IPS-15b (cell line): Measurements from ENCODE around the gene SIPA1.
"Not testable (repeated sequence)": the region's sequence is repeated elsewhere in the genome, so short reads cannot be mapped to it uniquely, and the experiment has no call there.

Experiments used
- H3K27me3 ChIP-seq: one replicate; pipeline ENCODE4 v1.6.1; 2013; ENCODE audit warnings: low read length; ENCODE audit not compliant: control insufficient read depth, insufficient read depth
- H3K36me3 ChIP-seq: one replicate; pipeline ENCODE4 v1.6.1; 2013; ENCODE audit warnings: low read length; ENCODE audit not compliant: control insufficient read depth, insufficient read depth
- H3K4me1 ChIP-seq: one replicate; pipeline ENCODE4 v1.6.1; 2013; ENCODE audit warnings: mild to moderate bottlenecking, low read length; ENCODE audit not compliant: control insufficient read depth, insufficient read depth
- H3K4me3 ChIP-seq: one replicate; pipeline ENCODE4 v1.5.1; 2013; ENCODE audit warnings: low read depth, low read length
- H3K9ac ChIP-seq: one replicate; pipeline ENCODE4 v1.6.1; 2013; ENCODE audit warnings: low read depth, mild to moderate bottlenecking, low read length
- H3K9me3 ChIP-seq: one replicate; pipeline ENCODE4 v1.6.1; 2013; ENCODE audit warnings: mild to moderate bottlenecking, low read length; ENCODE audit not compliant: control insufficient read depth, insufficient read depth

Gene SIPA1

DNA sequence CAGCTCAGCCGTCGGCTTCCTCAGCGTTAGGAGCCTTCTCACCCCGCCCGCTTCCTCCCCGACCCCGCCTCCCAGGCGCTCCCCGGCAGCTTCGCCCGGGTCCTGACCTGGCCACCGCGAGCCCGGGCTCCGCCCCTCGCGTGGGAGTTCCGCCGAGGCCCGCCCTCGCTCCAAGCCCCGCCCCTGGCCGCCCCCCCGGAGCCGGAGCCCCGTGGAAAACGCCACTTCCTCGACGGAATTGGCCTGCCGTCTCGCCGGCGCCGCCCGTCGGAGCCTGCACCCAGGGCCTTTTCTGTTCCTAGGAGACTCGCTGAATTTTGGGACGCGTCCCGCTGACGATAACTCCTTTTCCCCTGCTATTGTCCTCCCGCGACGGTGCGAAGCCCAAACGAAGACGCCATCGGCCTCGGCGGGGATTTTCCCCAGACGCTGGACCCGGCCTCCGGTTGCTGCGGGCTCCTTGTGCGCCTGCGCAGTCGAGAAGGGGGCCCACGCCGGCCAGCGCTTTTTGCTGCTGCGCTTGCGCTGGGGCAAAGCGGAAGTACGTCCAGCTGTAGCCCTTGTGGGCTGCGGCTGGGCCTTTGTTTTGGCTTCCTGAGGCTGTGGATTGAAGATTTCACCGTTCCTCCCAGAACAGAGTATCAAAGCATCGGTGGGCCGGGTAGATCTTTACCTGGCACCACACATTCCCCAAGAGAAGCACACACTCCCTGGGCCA lies 14.8 kb downstream of the SIPA1 start:
- peak overlapping the region; percentile 90 for H3K9ac ChIP-seq
- H3K4me1 ChIP-seq, result peaks cover 10% of the 10 kb centered on the region
- H3K4me3 ChIP-seq, result peak overlapping the region; percentile 75
- H3K36me3 ChIP-seq, result peaks cover 43% of the 10 kb centered on the region
- no peaks in the 10 kb centered on the region for H3K9me3 ChIP-seq
- no peaks in the 10 kb centered on the region for H3K27me3 ChIP-seq

DNA sequence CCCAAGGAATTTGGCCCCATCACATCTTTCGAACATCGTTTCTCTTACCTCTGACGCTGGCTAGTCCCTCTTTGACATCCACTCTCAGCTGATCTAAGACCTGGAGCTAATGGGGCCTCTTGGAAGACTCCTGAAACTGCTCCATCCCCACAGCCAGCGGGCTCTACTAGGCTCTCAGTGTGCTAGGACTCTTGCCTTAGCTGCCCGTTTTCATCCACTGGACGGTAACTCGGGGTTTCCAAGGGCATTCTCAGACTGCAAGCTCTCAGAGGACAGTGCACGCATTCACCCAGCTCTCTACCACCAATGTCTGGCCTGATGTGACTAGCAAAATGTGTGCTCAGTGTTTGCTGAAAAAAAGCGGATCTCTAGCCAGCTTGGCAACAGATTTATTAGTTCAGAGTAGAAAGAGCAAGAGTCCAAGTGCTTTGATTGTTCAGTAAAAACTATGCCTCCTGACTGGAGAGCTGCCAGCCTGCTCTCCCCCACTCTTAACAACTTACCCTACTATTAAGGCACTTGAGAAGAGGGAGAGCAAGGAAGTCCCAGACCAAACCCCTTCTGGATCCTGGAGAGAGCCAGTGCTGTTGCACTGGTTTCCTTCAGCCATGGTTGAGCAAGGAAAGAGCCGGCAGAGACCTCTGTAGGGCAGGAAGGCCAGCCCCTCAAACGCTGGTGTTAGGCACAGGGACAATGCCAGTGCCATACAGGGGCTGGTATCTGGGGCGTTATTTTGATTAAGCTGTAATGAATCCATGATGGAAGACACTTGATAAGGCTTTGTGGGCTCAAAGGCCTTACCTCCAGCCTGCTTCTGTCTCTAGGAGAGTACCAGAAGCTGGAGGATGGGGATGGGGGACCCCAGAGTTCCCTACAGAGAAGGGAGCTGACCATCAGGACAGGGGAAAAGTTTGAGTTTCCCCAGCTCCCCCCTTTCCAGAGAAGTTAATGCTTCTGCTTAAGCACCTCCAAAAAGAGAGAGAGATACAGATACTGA lies 15.6 kb downstream of the SIPA1 start:
- H3K4me1 ChIP-seq, result peaks cover 10% of the 10 kb centered on the region
- H3K27me3 ChIP-seq, result no peaks in the 10 kb centered on the region
- peak overlapping the region; percentile 90 for H3K9ac ChIP-seq
- H3K36me3 ChIP-seq, result peaks cover 51% of the 10 kb centered on the region
- peak overlapping the region; percentile 70 for H3K4me3 ChIP-seq
- no peaks in the 10 kb centered on the region for H3K9me3 ChIP-seq

DNA sequence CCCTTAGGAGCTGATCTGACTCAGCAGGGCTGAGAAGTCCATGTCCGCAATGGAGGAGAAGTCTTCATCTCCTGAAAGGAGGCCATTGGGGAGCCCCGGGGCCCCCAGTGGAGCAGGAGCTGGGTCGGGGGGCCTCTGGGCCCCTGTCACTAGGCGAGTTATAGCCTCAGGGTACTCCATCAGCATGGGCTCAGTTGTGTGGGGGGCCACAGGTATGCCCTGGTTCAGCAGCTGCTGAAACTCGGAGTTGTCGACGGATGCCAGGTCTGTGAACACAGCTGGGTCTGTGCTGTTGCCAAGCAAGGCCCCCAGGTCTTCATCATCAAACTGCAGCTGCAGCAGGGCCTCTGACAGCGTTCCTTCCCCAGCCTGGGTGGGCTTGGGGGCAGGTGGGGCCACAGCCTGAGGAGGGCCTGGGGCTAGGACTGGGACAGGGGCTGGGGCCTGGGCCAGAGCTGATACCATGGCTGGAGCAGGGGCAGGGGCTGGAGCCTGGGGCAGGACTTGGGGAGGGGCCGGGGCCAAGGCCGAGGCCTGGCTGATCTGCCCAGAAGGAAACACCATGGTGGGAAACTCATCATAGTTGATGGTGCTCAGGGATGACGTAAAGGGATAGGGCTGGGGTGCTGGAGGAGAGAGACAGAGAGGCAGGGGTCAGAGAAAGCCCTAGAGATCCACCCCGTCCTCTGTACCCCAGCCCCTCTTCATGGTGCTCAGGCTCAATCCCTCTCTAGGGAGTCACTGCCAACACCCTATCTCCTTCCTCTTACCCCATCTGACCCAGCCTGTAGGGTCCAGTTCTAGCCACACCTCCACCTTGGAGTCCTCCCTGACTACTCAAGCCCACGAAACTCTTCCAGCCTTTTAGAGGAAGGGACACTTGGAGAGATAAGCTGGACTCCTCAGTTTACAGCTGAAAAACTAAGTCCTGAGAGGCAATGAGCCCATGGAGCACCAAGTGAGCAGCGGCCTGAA lies 16.8 kb downstream of the SIPA1 start:
- Histone ChIP-seq H3K4me1 (peaks cover 10% of the 10 kb centered on the region), H3K36me3 (peaks cover 54% of the 10 kb centered on the region), H3K9ac (no peak overlapping the region), H3K4me3 (no peak overlapping the region), H3K27me3 (no peaks in the 10 kb centered on the region), H3K9me3 (no peaks in the 10 kb centered on the region)

DNA sequence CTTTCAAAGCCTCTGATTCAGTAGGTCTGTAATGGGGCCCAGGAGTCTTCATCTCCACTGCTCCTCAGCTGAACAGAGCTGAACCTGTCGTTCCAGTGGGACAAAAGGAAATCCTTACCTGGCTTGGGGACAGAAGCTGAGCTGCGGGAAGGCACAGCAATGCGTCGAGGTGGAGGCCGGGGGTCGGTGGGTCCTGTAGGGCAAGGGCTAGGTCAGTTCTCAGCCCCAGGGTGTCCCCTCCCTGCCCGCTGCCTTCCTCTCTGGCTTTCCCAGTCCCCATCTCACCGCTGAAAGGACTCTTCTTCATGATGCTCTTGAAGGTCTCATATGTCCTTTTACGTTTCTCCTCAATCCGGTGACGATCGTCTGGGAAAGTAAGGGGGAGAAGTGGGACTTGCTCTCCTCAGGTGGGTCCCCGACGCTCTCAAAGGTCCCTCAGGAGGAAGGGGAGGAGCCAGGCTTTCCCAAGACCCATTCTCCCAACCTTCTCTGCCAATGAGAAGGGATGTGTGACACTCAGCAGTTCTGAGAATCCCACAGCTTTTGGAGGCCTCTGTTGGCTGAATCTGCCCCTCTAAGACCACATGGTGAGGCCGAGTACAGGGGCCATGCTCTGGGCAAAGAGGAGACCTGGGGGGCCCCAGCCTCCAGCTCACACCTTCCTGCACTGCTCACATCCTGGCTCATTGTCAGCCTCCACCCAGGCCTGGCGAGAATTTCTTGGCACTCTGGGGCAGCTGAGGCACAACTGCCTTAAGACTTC lies 17.9 kb downstream of the SIPA1 start:
- peaks cover 10% of the 10 kb centered on the region for H3K4me1 ChIP-seq
- no peak overlapping the region for H3K9ac ChIP-seq
- peaks cover 50% of the 10 kb centered on the region for H3K36me3 ChIP-seq

DNA sequence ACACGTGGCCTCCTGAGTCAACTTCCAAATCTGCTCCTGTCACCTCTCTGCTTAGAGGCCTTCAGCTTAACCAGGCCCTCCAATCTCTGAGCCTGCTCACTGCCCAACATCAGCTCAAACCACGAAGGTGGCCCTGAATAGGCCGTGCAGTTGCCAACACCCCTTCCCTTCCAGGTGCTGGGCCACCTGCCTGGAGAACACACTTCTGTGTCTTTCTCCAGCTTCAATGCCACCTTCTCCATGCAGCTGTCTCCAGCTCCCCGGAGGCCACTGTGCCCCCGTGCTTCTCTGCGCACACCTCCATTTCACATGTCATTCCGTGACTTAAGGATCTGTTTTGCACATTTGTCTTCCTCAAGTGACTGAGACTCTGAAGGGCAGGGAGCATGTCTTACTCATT lies 19.5 kb downstream of the SIPA1 start:
- Histone ChIP-seq H3K9me3 (no peaks in the 10 kb centered on the region), H3K27me3 (no peaks in the 10 kb centered on the region), H3K4me1 (peaks cover 5% of the 10 kb centered on the region), H3K36me3 (peaks cover 47% of the 10 kb centered on the region), H3K9ac (no peak overlapping the region), H3K4me3 (no peak overlapping the region)

More for the DNA sequence above, 17.9 kb downstream of the SIPA1 start:
- Histone ChIP-seq H3K4me3 (no peak overlapping the region), H3K27me3 (no peaks in the 10 kb centered on the region), H3K9me3 (no peaks in the 10 kb centered on the region)

- no peak overlapping the region for H3K9ac ChIP-seq
- no peaks in the 10 kb centered on the region for H3K9me3 ChIP-seq
- H3K36me3 ChIP-seq, result peaks cover 47% of the 10 kb centered on the region
- no peaks in the 10 kb centered on the region for H3K27me3 ChIP-seq
- peaks cover under 1% of the 10 kb centered on the region for H3K4me1 ChIP-seq
- no peak overlapping the region for H3K4me3 ChIP-seq
Measured at GRCh38 chr11:65658174-65659021, 20.5 kb downstream of the SIPA1 start.

DNA sequence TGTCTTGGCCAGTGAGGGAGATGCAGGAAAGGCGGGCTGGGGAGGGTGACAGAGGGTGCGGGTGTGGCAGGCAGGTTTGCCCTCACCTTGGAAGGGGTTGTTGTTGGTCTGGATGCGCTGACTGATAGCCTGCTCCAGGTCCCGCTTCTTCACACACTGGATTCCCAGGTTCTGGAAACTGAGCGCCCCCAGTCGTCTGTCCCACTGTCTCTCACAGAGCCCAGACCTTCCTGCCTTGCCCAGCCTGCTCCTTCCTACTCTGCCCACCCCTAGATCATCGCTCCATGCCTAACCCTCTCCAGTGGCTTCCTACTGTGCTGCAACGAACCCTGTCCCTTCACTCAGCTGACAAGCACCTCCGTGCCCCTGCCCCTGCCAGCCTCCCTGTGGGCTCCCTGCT lies 22.1 kb downstream of the SIPA1 start:
- no peaks in the 10 kb centered on the region for H3K4me1 ChIP-seq
- H3K4me3 ChIP-seq, result no peak overlapping the region
- no peaks in the 10 kb centered on the region for H3K27me3 ChIP-seq
- no peak overlapping the region for H3K9ac ChIP-seq
- H3K36me3 ChIP-seq, result peaks cover 36% of the 10 kb centered on the region
- H3K9me3 ChIP-seq, result no peaks in the 10 kb centered on the region

GRCh38 chr11:65660908-65661307 lies 23.0 kb downstream of the SIPA1 start:
- not testable (repeated sequence) for H3K4me1 ChIP-seq, H3K9ac ChIP-seq, H3K27me3 ChIP-seq, H3K9me3 ChIP-seq, H3K4me3 ChIP-seq
- H3K36me3 ChIP-seq, result peaks cover 30% of the 10 kb centered on the region

GRCh38 chr11:65661599-65662246 lies 23.8 kb downstream of the SIPA1 start:
- no peaks in the 10 kb centered on the region for H3K27me3 ChIP-seq
- no peaks in the 10 kb centered on the region for H3K4me1 ChIP-seq
- H3K4me3 ChIP-seq, result peak overlapping the region; percentile 93
- peaks cover 30% of the 10 kb centered on the region for H3K36me3 ChIP-seq
- no peaks in the 10 kb centered on the region for H3K9me3 ChIP-seq
- H3K9ac ChIP-seq, result peak overlapping the region; percentile 81
